ENCODE measurements around the gene TLR10.

TLR10 gene

DNA sequence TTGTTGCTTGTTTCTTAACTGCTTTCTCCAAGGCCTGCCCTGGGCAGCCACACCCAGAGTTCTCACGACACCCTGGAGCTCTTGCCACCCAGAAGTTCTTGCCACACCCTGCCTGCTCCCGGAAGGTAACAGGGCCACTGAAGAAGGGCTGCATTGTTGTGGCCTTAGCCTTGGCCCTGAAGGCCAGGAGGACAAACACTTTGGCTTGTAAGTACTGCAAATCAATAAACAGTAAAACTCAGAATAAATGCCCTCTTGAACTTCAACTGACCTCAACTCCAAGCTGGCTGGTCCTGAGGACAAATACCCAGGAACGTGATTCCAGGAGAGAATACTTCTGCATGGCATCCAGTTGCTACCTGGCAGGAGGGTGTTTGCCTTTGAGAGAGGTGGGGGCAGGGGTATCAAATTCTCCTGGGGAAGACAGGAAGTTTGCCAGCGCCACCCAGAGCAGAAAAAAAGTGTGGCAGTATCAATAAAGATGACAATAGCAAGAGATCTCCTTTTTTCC, 54.1 kb downstream of the TLR10 start:
- DNase-seq = no peak

DNA sequence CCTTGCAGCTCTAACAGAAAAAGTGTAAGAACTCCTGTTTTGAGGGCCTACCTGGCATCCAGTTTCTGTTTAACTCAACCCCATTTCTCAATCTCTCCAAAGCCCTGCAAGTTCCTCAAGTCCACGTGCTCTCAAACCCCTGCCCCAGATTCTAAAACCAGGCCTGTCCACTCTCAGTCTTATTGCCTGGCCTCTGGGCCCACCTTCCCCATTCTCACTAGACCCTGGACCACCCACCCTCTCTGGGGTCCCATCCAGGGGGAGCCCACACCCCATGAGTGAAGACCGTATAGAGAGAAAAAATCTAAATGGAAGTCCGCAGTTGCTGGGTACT, 58.3 kb downstream of the TLR10 start:
- no peak for DNase-seq

DNA sequence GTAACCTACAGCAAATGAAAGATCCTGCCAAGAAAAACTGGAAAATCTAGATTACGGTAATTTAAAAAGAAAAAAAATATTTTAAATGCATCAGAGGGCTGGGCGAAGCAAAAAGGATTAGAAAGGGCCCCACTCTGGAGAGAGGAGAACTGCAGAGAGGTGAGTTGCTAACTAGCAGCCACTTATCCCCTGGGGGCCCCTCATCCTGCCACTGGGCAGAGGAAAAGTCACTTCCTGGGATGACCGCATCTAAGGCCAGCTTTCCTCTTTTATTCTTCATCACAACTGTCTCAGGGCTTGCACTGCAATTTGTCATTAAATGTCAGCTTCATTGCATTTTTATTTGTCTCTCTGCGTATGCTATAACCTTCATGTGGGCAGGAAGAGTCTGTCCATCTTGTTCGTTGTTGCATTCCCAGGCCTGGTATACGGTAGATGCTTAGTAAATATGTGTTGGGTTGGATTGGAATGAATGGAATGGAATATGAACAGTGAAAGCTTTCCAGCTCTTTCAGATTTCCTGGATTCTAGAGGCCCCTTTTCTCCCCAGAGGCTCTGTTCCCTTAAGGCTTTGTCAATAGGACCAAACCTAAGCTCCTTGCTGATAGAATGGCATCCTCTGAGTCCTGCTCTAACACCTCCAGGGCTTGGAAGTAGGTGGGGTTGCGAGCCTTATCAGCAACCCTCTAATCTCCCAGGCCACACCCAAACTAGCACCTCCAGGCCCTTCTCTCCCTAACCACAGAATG, 58.9 kb downstream of the TLR10 start:
- no peak for DNase-seq

DNA sequence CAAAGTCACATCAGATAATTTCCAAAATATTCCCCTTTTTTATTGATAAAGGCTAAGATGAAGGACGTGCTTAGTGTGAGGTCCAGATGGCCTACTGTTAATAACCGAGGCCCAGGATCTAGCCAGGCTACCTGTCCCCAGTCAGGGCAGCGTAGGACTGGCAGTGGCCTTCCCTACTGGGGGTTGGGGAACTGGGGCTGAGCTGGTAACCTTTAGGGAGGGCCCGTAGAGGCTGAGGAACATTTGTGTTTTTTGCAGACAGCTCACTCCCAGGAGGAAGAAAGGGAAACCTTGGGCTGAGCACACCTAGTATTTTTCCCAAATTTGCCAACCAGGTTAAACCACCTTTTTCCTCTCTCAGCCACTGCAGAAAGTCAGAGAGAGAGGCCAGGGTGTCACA, 59.7 kb downstream of the TLR10 start:
- no peak for DNase-seq
